Sciatic nerve (tissue), 2 donors: Measurements from ENCODE around the gene MAP7D3. TPM values are rescaled to one million over a fixed set of nuclear protein-coding genes. Genes with fewer than 3 reads are reported as not detected.
"Not testable (repeated sequence)": the region's sequence is repeated elsewhere in the genome, so short reads cannot be mapped to it uniquely, and the experiment has no call there.

Experiments
- ATAC-seq: fragments of 200-7000 bp; cut with Tn5 transposase; one replicate; pipeline ENCODE4 v1.9.1; 2020; ENCODE audit warnings: mild to moderate bottlenecking, moderate library complexity
- DNase-seq: peaks from one replicate; pipeline ENCODE4 v3.0.0-alpha.2; 2020; ENCODE audit warnings: low spot score
- intact Hi-C: fragments of 100-400 bp; cut with DNase I; formaldehyde crosslinking; loops from one replicate; pipeline ENCODE4 v1.14.2; 2022
- total RNA-seq: library from RNA; stranded (reverse); fragmentation: NEBNext Ultra II Directional; extraction: Animal tissue kit (Norgen Biotek cat#: 25700); gene quantifications from one replicate; pipeline ENCODE4 v1.2.1, GENCODE V29; 2021
- donor health status: DM: no; HTN: no; CAD: no.
- donor health status: DM: no; HTN: no; CAD: no.

The MAP7D3 gene
- total RNA-seq, 1 donor from 2014 or later: 17.2 TPM

GRCh38 chrX:136192135-136192534, 59.1 kb downstream of the MAP7D3 start:
- intact Hi-C loops: no loop called here
- DNase-seq (no peak), ATAC-seq (no peak)

- DNase-seq (no peak), ATAC-seq (peak; percentile 33)
- intact Hi-C loops: no loop called here
Measured at GRCh38 chrX:136191171-136191570, 60.0 kb downstream of the MAP7D3 start.

- no peak for ATAC-seq
- intact Hi-C loops: no loop called here
- no peak for DNase-seq
Measured at GRCh38 chrX:136190038-136190713, 61.0 kb downstream of the MAP7D3 start.

GRCh38 chrX:136189222-136189621, 62.0 kb downstream of the MAP7D3 start:
- DNase-seq (no peak), ATAC-seq (no peak)
- intact Hi-C loops: no loop called here

GRCh38 chrX:136186023-136186413, 65.2 kb downstream of the MAP7D3 start:
- DNase-seq: no peak
- intact Hi-C loops: no loop called here
- no peak for ATAC-seq

GRCh38 chrX:136185401-136186022, 65.7 kb downstream of the MAP7D3 start:
- intact Hi-C loops: no loop called here
- no peak for DNase-seq
- ATAC-seq: no peak

GRCh38 chrX:136183917-136184316, 67.3 kb downstream of the MAP7D3 start:
- ATAC-seq: peak; percentile 53
- intact Hi-C loops: no loop called here
- DNase-seq: no peak

- ATAC-seq (peak; percentile 54), DNase-seq (no peak)
- intact Hi-C loops: no loop called here
Measured at GRCh38 chrX:136183172-136183571, 68.0 kb downstream of the MAP7D3 start.

GRCh38 chrX:136182414-136182813, 68.8 kb downstream of the MAP7D3 start:
- peak; percentile 59 for ATAC-seq
- DNase-seq: no peak
- intact Hi-C loops: no loop called here

- intact Hi-C loops: no loop called here
- DNase-seq (no peak), ATAC-seq (no peak)
Measured at GRCh38 chrX:136179133-136179532, 72.1 kb downstream of the MAP7D3 start.

- DNase-seq (no peak), ATAC-seq (peak; percentile 97)
- intact Hi-C loops: no loop called here
Measured at GRCh38 chrX:136176399-136176825, 74.8 kb downstream of the MAP7D3 start.

- intact Hi-C loops: no loop called here
- ATAC-seq (no peak), DNase-seq (no peak)
Measured at GRCh38 chrX:136171420-136171819, 79.8 kb downstream of the MAP7D3 start.

- DNase-seq (no peak), ATAC-seq (peak; percentile 75)
- intact Hi-C loops: no loop called here
Measured at GRCh38 chrX:136170139-136170800, 80.9 kb downstream of the MAP7D3 start.

- intact Hi-C loops: no loop called here
- DNase-seq: peak; percentile 60
Measured at GRCh38 chrX:136168929-136169735, 82.1 kb downstream of the MAP7D3 start.

GRCh38 chrX:136167989-136168388, 83.2 kb downstream of the MAP7D3 start:
- intact Hi-C loops, DNase-seq, ATAC-seq: not testable (repeated sequence)

More at GRCh38 chrX:136168929-136169735, 82.1 kb downstream of the MAP7D3 start:
- peak; percentile 76 for ATAC-seq

GRCh38 chrX:136166221-136166855, 84.9 kb downstream of the MAP7D3 start:
- no peak for DNase-seq
- ATAC-seq: peak; percentile 44
- intact Hi-C loops: no loop called here

- no peak for ATAC-seq
- intact Hi-C loops: no loop called here
- DNase-seq: no peak
Measured at GRCh38 chrX:136165406-136165805, 85.8 kb downstream of the MAP7D3 start.

- ATAC-seq: no peak
- no peak for DNase-seq
- intact Hi-C loops: no loop called here
Measured at GRCh38 chrX:136163689-136164088, 87.5 kb downstream of the MAP7D3 start.
